Stimulated activated CD8-positive, alpha-beta memory T cell treated with anti-CD3 and anti-CD28 coated beads, Interleukin-4, amount 100 ng/mL, for 48 hours (primary cell): ENCODE results near the gene STAG1.
"Not testable (repeated sequence)": the region's sequence is repeated elsewhere in the genome, so short reads cannot be mapped to it uniquely, and the experiment has no call there.

Experiments used
- DNase-seq: peaks from one replicate; pipeline ENCODE4 v3.0.0-alpha.2; 2020

Gene STAG1

DNA sequence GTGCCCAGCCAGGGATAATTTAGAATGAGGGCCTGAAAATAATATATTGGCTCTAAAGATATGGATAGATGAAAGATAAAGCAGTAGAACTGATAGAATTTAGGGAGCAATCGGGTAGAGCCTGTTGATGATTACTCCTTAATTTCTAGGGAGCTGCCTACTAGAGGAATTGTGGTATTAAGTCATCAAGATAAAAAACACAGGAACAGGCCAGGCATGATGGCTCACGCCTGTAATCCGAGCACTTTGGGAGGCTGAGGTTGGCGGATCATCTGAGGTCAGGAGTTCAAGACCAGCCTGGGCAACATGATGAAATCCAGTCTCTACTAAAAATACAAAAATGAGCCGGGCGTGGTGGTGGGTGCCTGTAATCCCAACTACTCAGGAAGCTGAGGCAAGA lies 371.6 kb downstream of the STAG1 start:
- no peak for DNase-seq

DNA sequence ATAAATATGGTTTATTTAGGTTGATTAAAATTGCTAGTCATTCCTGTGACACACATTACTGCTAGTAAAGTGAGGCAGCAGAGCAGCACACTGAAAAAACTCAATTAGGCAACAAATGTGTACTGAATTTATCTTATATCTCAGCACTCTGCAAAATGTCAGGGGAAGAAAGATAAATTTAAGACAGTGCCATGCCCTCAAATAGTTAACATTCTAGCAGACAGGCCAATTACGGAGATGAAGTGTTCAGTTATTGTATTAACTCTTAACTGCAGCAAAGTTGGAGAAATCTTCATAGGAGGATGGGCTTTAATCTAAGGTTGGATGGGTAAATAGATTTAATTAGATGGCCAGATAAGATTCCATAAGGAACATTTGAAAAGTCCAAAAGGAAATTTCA lies 374.2 kb downstream of the STAG1 start:
- DNase-seq, result no peak

DNA sequence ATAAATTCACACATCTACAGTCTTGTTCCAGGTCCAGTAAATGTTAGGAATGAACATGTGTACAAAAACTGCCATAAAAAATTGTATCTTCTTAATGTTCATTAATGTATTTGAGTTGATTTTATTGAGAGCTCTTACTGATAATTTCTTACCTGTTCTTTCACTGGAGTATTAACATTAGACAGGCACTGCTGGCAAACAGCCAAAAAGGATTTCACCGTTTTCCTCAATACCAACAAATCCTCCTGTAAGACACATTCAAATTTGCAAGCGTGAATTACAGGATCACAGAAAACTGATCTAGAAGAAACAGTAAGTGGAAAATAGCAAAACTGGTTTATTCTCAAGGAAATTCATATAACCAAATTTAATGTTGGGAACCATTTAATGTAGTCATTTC lies 374.7 kb downstream of the STAG1 start:
- DNase-seq, result no peak

DNA sequence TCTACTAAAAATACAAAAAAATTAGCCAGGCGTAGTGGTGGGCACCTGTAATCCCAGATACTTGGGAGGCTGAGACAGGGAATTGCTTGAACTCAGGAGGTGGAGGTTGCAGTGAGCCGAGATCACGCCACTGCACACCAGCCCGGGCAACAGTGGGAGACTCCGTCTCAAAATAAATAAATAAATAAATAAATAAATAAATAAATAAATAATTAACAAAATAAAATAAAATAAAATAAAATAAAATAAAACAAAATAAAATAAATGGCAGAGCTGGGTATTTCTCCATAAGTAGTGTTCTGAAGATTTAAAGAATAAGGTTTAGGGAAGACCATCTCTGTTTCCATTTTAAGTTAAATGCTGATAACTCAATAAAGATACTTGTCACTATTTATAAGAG lies 376.4 kb downstream of the STAG1 start:
- not testable (repeated sequence) for DNase-seq

DNA sequence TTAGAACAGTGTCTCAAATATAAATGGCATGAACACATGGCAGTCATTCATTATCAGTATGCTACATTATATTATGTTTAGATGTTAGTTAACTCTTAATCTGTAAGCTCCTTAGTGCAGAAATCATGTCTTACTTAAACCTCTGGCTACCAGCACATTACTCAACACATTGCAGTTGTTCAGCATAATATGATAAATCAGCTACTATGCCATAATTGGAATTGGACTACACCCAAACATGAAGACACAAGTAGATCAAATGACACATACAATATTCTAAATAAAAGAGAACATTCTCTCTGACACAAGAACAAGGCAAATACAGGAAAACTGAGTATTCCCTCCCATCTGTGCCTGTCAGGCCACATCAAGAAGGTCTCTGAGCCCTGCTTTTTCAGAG lies 385.9 kb downstream of the STAG1 start:
- DNase-seq, result no peak

DNA sequence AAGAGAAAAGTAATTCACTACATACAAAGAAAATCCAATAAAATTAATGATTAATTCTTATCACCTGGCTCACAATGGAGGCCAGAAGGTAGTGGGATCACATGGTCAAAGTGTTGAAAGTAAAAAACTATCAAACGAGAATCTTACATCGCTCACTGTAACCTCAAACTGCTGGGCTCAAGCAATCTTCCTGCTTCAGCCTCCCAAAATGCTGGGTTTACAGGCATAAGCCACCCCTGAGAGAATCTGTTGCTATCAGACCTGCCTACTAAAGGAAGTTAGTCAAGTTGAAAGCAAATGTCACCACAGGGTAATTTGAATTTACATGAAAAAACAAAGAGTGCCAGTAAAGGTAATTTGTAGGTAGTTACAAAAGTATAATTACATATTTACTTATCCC lies 398.7 kb downstream of the STAG1 start:
- no peak for DNase-seq

DNA sequence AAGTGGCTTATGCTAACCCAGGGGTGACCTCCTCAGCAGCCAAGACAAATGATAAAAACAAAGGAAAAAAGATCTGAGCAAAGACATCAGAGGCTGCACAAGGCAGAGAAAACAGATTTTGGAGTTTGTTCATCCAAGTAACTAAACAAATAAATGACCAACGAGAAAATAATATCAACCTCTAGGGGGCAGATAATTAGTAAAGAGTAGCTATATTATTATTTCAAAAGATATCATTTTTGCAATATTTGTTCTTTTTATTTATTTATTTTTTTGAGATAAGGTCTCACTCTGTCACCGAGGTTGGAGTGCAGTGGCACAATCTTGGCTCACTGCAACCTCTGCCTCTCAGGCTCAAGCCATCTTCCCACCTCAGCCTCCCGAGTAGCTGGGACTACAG lies 400.3 kb downstream of the STAG1 start:
- no peak for DNase-seq

DNA sequence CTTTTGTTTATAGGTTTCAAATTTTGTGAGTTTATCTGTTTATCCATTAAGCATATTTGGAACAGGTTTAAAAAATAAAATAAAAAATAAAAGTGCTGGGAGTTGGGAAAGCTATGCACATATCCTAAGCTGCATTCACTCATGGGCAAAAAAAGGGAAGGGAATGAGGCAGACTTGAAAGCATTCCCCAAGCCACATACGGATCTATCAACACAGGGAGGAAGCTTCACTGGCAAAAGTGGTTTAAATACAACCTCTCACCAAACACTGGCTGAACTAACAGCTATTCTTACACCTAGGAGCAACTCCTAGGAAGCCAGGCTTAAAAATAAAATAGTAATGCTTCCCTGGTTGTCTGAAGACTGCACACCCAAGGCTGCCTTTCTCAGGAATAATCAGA lies 400.8 kb downstream of the STAG1 start:
- DNase-seq, result no peak

DNA sequence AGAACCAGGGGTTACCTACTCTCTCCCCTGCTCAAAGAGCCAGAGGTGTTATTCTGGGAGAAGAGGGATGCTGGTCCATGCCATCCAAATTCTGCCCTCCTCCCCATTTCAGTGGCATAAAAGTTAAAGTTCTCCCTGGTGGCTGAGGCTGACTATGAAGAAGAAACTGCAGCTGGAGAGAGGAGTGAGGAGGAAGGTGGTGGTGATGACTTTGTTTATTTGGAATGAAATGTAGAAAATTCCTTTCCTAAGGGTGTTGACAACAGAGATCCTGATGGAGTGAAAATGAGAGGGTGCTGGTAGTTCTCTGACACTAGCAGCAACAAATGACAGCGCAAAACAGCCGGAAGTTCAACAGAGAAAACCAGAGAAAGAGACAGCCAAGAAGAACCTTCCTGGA lies 401.6 kb downstream of the STAG1 start:
- no peak for DNase-seq

DNA sequence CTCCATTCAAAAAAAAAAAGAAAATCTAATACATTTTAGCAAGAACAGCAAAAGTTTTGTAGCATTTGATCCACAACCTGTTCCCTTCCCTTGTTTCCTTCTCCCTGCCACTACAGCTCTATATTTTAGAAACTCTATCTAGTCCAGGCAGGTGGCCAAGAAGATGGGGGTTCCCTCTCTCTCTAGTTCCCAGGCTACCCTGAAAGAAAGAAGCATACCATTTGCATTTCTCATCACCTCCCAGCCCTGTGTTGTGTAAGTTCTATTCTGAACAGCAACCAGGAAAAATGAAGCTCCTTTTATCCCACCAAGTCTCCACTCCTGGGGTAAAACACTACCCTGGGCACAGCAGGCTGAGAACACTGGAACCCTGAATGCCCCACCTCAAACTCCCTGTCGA lies 402.0 kb downstream of the STAG1 start:
- no peak for DNase-seq

DNA sequence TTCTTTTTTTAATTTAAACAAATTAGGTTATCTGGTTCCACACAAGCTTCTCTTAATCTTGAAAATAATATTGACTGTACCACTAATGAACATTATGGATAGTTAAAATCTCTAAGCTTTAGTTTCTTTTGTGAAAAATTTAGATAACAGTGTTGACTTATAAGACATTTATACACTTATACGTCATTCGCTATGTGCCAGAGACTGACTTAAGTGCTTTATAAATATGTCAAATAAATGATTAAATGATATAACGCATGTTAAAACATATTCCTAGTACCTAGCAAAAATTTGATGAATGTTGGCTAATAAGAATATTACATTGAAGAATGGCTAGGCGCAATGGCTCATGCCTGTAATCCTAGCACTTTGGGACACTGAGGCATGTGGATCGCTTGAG lies 405.7 kb downstream of the STAG1 start:
- DNase-seq, result no peak

DNA sequence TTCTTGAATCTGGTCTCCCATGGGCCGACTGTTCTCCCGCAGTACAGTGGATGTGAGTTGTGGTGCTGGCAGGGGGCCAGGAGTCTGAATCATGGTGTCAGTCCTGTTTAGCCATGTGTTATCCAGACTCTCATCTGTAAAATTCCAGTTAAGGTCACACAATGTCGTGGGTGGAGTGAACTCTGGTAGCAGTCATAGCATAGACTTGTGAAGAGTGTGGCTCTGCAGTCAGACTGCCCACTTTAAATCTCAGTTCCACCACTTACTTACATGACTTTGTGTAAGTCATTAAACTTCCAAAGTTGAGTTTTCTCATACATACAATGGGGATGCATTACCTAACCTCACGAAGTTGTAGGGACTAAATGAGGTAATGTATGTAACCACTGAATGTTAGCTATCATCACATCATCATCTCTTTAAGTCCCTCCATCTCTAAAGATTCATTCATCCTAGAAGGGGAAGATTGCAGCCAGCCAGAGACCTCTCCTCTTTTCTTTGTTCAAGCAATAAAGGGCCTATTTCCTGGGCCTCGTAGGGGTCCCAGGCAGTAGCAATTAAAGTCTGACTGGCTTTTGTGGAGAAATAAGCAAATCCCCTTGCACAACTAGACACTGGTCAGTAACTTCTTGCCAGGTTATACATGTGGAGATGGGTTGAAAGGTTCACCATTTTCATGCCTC lies 408.2 kb downstream of the STAG1 start:
- DNase-seq, result no peak

DNA sequence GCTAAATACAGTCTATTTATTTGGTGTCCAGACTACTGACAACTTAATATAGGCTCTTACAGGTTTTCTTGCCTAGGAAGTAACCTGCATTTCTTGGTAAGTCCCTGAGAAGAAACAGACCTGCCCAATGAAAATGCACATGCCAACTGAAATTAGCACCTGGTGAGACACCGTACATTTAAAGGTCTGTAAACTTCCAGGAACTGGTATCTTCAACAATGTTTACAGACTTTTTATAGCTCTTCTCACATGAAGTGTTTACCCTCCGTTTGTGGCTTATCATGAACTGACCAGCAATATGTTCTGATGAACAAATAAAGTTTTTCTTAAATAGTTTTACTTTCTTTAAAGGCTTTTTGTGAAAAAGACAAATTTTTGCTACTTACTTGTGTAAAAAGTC lies 408.7 kb downstream of the STAG1 start:
- DNase-seq, result no peak

DNA sequence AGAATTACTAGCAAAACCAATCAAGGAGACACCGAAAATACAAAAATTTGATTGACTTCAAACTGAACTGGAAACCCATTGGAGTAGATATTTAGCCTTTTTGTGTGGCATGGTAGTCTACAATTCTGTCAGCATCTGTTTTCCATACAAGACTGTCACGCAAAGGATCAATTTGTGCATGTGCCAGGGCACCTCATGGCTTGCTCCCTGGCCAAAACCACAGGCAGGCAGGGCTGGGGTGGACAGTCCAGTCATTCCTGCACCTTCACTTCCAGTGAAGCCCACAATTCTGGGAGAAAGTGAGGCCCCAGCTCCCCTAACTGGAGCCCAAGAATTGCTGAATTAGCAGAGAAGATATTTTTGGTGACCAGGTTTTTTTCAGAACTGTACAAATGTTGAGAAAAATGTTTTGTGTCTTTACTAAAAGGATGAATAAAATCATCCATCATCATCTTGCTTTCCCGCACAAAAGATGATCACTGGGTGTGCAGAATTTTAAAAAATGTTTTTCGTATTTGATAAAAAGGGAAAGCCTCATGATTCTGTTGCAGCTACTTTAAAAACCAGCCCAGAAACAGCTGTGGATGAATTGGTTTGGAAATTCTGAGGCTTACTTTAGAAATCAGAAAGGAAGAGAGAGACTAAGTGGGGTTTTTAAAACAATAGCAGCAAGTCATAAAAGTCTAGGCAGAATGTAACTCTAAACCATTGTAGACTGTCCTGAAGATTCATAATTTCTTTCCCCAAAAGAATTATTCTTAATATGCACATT lies 415.7 kb downstream of the STAG1 start:
- DNase-seq, result no peak

DNA sequence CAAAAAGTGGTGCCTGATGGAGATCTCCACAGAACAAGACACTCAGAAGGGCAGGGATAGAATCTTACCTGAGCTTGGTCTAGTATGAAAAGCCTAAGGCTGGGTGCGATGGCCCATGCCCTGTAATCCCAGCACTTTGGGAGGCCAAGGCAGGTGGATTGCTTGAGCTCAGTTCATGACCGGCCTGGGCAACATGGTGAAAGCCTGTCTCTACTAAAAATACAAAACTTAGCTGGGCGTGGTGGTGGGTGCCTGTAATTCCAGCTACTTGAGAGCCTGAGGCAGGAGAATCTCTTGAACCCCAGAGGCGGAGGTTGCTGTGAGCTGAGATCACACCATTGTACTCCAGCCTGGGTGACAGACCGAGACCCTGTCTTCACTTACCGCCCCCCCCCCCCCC lies 417.5 kb downstream of the STAG1 start:
- DNase-seq, result not testable (repeated sequence)

DNA sequence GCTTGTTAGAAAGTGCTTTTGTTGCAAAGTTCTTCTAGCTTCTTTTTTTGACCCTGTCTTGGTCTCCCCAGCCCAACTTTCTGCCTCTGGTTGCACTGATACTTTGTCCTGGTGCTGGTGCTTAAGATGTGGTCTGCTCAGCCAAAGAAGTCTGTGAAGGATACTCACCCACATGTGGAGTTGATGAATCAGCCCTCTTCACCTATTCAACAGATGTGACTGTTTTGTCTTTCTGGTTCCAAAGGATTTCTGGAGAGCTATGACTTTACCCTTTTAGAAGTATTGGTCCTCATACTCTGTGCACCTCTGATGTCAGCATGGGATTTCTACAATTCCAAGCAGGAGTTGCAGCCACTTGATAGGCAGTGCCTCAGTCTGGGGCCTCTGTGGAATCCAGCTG lies 418.0 kb downstream of the STAG1 start:
- no peak for DNase-seq

DNA sequence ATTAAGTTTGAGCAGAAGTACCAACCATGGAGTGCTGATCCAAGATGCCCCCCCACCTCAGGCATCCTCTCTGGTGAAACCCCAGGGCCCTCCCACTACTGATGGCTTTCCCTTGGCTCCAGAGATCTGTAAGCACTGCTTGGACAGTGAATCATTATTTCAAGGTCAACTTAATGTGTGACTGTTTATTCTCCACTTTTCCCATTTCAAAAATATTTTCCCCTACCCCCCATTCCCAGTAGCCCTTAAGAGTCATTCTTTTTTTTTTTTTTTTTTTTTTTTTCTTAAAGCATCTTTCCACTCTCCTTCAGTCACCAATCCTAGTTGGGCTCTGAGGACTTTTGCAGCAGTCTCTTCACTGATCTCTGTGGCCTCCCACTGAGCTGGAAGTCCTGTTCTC lies 419.4 kb downstream of the STAG1 start:
- no peak for DNase-seq

DNA sequence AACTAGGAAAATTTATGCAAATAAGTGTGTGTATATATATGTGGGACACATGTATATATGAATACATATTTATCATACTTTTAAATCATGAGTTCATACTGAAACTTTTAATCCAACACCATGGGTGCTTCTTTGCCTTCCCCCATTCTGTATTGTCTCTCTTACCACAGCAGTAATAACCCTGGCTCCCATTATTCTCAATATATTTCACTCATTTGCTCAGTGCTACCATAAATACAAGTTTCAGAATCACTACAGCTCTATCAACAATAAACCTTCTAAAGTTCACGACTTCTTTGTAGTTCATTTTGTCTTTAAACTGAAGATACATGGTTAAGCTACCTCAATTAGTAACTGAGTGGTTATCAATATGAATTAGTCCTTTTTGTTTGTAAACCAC lies 419.9 kb downstream of the STAG1 start:
- DNase-seq, result no peak

DNA sequence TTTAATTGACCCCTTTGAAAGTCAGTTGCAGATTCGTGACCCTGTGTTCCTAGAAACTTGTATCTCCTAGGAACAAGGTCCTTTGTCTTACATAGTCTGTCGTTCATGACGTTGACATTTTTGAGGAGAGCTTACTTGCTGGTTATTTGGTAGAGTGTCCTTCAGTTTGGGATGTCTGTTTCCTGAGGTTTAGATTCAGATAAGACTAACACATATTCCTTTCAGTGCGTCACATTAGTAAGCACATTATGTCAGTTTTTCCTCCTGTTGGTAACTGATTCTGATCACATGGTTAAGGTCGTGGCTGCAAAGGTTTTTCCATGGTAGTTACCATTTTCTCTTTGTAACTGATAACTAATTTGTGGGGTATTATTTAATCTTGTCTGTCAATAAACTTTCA lies 421.3 kb downstream of the STAG1 start:
- DNase-seq, result no peak

DNA sequence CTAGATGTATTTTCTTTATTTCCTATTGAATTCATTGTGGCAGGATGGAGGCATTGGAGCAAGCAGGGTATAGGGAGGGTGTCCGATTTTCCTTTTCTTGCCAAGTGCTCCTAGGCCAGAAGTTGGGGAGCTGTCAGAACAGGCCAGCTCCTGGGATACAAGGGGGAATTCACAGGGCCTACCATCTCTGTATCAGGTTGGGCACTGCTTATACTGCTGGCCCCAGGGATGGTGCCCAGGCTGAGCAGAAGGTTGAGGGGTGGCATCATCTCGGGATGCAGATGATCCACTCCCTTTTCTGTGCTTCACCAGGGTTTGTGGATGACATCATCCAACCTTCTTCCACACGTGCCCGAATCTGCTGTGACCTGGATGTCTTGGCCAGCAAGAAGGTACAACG lies 422.6 kb downstream of the STAG1 start:
- DNase-seq, result no peak

DNA sequence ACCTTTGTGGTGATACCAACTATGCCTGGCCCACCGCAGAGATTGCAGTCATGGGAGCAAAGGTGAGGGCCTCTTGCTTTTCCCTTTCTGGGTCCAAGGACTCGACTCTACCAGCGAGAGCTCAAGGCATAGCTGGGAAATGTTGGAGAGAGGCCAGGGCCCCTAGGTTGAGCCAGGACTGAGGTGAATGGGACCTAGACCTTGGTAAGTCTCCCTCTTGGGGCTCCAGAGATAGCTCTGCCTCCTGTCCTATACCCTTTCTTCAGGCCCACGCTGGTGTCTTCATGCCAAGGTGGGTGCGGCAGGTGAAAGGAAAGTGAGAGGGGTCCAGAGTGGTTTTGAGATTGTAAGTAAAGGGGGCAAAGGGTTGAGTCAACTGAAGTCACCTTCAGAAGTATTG lies 424.5 kb downstream of the STAG1 start:
- DNase-seq, result no peak

DNA sequence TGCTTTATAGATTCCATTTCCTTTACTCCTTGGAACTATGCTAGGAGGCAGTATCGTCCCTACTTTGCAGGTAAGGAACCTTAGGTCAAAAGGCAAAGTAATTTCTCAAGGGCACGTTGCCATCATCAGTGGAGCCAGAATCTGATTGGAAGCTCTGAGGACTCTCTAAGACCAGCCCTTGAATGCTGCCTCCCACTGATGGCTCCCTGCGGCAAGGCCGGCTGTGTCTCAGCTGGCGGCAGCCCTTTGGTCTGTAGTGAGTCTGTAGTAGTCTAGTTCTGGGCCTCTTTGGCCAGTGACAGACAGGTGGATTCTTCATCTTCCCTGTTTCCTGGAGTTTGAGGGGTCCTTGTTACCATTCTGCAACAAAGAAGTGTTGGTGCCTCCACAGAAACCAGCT lies 425.9 kb downstream of the STAG1 start:
- DNase-seq, result no peak

DNA sequence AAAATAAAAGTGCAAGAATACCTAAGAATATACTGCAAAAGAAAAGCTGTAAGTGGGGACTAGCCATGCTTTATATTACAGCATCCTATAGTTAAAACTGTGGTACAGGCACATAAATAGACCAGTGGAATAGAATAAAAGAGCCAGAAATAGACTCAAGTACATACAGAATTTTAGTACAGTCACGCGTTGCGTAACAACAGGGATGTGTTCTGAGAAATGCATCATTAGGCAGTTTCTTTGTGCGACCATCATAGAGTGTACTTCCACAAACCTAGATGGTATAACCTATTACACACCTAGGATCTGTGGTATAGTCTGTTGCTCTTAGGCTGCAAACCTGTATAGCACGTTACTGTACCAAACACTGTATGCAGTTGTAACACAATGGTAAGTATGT lies 440.2 kb downstream of the STAG1 start:
- no peak for DNase-seq

DNA sequence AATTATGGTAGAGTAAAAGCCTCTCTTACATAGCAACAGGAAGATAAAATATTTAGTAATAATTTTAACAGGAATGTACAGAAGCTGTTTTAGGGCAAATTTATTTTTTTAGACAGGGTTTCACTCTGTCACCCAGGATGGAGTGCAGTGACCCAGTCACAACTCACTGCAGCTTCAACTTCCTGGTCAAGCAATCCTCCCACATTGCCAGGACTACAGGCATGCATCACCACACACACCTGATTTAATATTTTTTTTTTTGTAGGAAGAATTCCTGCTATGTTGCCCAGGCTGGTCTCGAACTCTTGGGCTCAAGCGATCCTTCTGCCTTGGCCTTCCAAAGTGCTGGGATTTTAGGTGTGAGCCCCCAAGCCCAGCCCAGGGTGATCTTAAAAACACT lies 440.9 kb downstream of the STAG1 start:
- DNase-seq, result no peak

DNA sequence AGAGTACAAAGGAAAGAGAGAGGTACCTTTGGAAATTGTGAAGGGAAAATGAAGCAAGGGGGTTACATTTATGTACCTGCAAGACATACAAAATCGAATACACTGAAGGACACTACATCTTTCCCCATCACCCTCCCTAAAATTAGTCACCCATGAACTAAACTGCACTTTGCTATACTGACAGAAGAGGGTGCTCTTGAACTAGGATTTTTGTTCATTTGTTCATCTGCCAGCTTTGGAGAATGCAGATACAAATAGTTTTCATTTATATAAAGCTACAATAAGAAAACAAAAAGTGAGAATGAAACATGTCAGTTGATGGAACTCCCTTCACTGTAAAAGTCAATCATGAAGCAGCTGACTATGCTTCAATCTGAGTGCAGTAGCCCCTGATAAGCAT lies 446.3 kb downstream of the STAG1 start:
- DNase-seq, result no peak
